Activated CD4-positive, alpha-beta T cell treated with anti-CD3 and anti-CD28 coated beads, Interleukin-2, amount 50 U/mL, for 16 hours (primary cell): ENCODE measurements around the gene TIAM2.

Source experiments
- DNase-seq: peaks from one replicate; pipeline ENCODE4 v3.0.0-alpha.2; 2020

The TIAM2 gene

DNA sequence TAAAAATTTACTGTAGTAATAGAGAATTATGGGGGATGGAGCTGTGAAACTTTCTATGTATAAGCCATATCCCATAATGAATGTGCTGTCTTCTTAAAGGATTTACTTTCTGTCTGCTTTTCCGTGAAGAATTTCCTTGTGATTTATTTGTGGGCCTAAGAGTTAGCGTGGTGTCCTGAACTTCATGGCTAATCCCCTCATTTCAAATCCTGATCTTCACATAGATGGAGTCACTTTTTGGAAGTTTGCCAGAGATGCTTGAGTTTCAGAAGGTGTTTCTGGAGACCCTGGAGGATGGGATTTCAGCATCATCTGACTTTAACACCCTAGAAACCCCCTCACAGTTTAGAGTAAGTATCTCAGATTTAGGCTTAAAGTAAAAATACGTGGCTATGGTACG, 249.3 kb downstream of the TIAM2 start:
- DNase-seq = no peak

DNA sequence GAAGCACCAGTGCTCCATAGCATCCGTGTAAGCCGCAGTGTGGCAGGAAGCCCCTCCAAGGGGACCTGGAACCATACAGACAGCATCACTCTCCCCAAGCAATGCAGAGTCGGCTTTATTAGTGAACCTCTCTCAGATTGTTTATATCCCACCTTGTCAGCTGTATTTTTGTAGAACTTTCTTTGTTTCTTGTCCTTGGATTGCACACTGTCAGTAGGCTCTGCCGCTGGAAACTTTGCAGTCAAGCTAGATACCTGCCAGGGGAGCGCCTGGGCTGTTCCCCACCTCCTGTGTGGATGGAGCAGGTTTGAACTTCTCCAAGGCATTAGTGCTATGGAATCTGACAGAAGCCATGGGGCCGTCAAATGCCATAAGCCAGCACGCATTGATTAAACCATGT, 250.1 kb downstream of the TIAM2 start:
- no peak for DNase-seq

DNA sequence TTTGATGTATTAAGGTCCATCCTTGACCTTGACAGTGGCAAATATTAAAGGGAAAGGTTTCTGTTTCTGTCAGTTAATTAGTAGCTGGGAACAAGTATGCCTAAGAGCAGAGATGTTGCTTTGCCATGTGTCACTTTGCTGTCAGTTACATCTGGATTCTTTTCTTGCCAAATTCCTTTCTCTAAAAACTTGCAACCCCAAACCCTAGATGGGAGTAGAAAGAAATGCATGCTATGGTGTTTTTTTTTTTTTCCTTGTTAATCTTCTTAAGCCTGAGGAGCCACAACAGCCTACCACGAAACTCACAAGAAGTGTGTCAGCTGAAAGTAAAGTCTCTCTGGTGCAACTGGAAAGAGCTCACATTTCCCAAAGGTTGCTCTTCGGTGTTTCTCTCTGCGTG, 250.7 kb downstream of the TIAM2 start:
- DNase-seq = no peak

DNA sequence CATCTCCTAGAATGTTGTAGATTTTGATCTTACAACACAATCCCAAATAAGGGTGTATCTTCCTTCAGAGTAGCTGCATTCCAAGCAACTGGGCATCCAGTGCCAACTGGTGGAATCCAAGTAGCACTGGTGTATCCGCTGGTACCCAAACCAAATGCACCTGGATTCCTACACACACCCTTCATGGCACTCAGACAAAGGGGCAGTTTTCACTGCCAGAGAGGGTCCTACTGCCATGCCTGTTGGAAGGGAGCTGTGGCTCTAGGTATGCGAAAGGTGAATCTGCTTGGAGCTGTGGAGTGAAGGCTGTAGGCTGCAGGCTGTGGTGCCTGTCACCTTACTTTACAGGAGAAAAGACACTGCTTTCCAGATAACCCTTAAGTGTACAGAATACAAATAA, 251.7 kb downstream of the TIAM2 start:
- DNase-seq = no peak

DNA sequence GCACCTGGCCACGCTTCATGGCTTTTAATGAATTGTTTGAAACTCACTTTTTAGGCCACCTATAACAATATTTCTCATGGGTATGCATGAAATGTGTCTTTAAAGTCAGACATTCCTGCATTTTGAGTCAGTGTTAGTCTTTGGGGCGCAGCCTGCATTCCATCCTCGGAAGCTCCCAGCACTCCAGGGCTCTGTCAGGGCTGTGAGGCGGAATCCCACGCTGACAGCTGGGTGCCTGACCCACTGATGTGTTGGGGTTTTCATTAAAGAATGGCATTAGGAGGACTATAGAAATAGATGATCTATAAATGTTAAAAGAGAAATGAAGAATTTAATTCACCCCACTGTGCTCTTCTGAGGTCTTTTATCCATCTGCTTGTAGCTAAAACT, 252.5 kb downstream of the TIAM2 start:
- no peak for DNase-seq

DNA sequence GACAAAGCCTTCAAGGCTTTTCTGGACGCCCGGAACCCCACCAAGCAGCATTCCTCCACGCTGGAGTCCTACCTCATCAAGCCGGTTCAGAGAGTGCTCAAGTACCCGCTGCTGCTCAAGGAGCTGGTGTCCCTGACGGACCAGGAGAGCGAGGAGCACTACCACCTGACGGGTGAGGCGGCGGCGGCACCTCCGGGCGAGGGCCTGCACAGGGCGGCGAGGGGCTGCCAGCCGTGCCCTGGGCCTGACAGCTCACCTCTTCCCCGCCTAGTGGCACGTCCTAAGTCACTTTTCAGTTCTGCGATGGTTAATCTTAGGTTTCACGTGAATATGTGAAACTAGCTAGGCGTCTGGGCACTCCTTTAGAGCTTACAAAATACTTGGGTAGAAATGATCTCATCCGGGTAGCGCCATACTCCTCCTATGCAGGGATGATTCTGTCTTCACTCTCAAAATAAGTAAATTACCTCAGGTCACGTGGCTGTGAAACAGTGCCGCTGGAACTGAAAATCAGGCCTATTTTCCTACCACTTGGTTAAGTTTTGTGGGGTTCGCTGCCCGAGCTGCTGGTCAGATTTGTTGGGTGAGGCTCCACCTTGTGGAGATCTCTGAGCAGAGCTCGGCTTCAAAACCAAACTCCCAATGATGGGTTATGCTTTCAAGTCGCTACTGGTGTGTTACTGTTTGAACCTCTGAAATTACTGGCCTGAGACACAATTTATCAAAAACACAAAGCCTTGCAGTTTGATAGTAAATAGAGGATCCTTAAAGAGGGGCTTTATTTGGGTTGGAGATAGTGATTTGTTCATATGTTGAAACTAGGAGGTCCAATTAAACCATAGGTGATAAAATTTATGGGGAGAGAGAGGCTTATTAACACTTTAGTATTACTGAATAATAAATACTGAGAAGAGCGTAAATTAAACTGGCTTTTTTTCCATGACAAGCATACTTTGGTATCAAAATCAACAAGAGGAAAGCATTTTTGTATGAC, 253.2 kb downstream of the TIAM2 start:
- DNase-seq = peak; percentile 43

DNA sequence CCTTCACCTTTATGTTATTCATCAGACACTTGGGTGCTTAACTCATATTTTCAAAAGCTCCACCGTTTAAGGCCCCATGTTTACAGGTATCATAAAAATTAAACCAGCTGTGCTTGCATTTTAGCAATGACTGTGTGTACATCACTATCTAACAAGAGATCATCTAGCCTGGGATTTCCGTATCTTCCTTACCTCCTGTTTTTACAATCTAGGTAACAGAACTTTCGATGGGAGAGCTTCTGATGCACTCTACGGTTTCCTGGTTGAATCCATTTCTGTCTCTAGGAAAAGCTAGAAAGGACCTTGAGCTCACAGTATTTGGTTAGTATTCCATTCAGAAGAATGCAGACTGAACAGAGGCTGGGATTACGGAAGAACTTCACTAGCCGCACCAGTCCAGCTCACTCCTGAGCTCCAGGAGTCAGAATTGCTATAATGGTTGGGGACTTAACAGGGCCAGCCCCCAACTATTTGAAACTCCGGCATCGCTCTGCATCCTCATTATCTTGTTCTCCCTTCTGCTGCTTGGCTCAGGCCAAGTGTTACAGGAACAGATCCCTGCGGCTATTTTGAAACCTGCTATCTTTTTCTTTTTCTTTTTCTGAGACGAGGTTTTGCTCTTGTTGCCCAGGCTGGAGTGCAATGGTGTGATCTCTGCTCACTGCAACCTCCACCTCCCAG, 255.7 kb downstream of the TIAM2 start:
- DNase-seq = no peak

DNA sequence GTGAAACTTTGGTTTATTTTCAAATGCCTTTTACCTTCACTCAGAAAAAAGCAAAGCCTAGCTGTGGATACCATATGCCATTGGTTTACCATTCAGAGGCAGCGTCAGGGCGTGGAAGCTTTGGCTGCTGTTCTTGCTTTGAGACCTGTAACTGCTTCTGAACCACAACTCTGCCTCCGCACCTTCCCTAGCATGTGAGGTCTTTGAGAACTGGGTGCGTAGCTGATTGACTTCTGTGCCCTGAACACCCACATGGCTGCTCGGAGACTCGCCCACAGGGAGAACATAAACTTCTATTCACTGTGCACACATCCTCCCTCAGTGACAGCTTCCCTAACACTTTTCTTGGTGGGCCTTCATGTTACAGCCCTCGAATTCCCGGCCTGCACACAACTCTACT, 257.5 kb downstream of the TIAM2 start:
- no peak for DNase-seq

DNA sequence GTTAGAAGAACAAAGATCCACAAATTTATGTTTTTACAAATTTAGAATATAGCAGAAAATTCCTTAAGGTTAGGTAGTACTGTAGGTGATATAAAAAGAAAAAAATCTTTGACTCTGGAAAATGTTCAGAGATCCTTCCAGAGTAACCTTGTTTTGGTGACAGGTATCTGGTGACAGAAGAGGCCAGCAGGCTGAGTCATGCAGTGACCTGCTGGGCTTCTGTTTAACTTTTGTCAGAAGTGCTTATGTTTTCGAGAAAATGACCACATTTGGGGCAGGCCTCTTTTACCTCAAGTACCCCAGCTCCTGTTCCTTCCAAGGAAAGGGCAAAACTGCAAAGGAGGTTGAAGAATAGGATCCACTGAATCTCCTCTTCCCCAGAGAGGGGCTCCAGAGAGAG, 258.2 kb downstream of the TIAM2 start:
- no peak for DNase-seq

DNA sequence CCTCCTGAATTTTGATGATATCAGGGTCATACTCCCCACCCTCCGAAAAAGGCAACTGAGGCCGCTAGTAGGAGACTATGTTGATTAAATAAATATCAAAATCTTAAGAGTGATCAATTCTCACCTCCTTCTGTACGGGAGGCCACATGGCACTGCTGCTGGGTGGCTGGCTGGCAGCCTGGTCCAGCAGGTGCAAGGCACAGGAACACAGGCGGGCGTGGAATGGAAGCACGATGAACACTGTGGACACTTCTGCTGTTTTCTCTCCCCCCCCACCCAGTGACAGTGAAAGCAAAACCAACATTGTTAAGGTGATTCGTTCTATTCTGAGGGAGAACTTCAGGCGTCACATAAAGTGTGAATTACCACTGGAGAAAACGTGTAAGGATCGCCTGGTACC, 259.0 kb downstream of the TIAM2 start:
- DNase-seq = no peak

DNA sequence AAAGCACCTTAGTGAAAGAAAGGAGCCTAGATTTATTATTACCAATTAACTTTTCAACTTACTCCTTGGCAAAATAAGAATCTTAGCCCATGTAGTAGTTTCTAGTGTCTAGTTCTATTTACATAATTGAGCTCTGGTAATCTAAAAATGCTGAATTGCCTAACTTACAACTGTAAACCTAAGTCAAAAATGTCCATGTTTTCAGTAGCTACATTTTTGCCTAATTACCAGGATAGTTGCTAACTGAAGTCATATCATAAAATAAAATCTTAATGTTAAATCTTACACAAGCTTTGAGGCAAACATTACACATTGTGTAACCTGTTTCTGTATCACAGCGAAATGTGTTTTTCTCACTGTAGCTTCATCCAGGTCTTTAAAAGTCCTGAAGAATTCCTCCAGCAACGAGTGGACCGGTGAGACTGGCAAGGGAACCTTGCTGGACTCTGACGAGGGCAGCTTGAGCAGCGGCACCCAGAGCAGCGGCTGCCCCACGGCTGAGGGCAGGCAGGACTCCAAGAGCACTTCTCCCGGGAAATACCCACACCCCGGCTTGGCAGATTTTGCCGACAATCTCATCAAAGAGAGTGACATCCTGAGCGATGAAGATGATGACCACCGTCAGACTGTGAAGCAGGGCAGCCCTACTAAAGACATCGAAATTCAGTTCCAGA, 261.1 kb downstream of the TIAM2 start:
- no peak for DNase-seq

DNA sequence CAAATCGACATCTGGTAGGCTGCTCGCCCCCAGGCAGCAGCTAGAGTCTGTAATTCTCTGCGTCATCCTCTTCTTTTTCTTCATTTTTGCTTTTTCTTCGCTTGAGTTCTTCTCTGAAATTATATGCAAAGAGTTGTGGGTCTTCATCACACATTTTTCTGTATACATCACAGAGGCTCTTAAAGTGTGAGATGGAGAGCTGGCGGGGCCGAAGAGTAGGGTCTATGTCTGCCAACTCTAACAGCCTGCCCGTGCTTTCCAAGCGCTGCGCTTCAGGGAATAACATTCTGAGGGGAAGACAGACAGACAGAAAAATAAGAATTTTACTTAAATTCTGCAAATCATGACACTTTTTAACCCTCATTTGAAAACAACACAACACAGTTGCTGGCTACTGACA, 262.7 kb downstream of the TIAM2 start:
- no peak for DNase-seq

DNA sequence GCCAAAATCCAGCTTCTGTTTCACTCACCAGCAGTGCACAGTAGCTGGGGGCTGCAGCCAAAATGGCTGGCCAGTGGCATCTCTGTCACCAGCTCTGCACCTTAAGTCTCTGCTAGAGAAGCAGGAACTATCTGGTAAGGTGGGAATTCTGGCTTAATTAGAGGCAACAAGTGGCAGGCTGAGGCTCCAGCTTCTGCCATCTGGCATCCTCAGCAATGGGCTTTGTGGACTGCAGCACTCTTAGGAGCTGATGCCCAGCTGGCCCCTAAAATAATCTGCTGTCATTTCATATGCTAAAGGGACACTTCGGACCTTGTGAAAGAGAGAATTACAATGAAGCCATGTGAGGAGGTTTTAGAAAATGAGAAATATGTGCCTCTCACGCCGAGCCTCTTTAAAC, 264.1 kb downstream of the TIAM2 start:
- no peak for DNase-seq

DNA sequence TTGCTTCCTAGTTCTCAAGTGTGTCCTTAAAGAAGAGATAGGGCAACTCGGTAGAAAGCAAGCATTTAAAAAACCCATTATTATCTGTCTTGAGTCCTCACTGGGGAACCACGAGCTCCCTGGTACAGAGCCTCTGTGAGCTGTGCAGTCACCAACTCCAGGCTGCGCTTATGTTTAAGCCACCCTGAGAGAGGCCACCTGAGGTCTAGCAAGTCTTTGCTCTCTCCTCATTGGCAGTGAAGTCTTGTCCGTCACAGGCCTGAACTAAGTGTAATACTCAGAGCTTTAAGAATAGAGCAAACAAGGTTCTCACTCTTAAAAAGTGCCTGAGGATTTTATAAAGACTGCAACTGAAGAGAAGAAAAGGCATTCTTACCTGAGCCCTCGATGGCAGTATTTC, 264.8 kb downstream of the TIAM2 start:
- no peak for DNase-seq

DNA sequence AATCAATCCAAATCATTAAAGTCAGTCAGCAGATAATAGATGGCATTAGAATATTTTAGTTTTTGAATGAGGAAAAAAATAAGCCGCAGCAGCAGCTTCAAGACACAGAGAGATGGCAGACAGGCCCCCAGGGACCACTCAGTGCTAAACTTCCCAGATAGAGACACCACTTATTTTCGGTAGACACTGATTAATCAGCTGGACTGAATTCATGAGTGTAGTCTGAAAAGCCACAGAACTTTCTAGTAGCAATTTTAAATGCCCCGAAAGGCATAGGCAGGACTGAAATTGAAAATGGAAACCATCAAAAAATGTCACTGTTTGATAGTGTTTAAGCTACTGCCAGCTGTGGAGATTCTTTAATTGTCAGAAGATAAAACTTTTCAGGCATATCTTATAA, 265.6 kb downstream of the TIAM2 start:
- no peak for DNase-seq

DNA sequence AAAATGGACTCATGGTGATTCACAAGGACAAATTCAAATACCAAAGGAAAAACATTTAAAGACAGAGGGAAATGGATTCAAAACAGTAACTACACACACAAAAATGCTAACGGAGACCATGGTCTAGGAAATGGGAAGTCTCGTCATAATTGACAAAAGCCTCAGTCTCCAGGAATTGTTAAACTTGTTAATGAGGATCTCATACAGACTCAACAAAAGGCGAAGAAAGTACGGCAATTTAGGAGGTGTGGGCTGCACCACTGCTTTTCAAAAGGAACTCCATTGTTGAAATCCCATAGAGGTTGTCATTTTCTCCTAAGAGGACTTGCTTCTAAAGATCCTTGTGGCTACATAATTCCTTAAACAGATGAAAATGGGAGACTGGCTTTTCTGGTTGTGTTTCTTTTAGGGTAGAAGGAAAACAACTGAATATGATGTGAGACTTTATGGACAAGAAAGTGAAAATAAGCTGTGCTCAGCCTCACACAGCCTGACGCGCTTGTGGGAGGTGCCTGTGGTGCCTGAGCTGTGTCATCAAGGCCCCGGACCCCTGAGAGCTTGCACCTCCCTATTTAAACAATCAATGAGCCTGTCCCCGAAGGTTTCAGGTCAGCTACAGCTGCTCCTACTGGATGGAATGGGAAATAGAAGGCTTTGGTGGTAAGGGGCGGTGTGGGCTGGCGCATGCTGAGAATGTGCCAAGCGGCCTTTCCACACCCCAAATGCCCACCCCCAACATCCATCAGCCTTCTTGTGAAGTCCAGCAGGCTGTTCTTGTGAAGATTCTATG, 266.2 kb downstream of the TIAM2 start:
- no peak for DNase-seq

DNA sequence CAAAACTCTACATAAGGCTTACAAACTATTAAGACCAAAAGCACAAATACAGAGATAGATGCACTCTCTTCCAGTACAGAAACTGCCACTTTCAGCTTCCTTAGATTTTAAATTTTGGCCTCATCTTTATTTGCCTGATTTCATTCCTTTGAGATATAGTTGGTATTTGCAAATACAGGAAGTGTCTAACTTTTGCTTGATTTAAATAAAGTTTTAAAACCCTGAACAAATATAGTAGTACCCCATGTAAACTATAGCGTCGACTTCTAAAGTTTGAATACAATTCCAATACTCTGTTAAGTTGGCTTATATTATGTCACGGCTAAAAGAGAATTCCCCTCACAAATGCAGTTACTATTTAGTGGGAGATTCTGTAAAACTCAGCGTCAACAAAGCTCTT, 267.5 kb downstream of the TIAM2 start:
- DNase-seq = no peak

DNA sequence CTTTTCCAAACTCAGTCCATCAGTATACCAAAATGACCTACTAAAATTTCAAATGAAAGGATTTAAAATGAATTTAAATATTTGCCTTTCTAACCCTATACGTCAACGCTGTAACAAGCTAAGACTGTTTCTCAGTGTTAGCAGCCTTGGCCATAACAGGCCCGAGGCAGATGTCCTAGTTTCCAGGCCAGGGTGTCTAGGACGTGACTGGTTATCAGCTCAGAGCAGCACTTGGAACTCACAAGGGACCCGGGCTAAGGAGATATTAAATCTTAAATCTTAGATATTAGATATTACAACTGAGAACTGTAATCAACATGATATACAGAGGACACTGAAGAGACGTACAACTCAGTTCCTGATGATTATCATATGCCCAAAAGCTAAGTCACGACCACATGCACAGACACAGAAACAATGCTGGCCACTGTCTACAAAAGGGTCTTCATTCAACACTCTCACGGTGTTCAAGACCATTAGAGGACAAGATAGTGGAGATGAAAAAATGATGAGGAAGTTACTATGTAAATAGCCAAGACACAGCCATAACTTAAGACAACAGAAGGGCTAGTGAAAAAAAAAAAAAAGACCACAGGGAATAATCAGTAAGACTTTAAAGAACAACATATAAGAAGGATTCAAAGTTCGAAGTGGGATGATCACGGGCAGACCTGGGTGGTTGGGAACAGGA, 268.4 kb downstream of the TIAM2 start, which contains the start of gene CLDN20:
Gene CLDN20 (plus strand): TSS at position 641 of the 691 bp plus-strand sequence. CDS start 11,707 bp downstream, outside the sequence.
- DNase-seq = no peak

DNA sequence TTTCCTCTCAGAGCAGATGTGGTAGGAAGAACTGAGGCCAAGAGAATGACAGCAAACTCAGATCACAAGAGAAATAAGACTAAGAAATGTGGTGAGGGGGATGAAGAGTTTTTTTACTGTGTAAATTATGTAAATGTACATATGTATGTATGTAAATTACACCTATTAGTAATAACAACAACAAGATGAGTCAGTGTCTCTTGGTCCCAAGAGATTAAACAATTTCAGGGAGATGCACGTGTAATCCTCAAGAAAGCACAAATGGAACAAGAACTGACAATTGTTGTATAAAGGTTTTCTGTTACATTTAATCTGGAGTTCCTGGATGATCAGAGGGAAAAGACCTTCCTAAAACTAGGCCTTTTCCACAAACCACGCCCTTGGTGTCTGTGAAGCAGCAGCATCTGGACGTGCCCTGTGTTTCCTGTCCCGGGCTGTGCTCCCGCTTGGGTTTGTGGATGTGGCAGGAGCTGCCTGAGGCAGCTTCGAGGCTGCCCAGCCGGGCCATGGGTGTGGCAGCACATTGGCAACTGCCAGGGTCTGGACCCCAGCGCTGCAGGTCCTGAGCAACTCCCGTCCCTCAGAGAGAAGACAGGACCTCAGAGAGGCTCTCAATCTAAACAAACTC, 269.7 kb downstream of the TIAM2 start:
- DNase-seq = no peak

DNA sequence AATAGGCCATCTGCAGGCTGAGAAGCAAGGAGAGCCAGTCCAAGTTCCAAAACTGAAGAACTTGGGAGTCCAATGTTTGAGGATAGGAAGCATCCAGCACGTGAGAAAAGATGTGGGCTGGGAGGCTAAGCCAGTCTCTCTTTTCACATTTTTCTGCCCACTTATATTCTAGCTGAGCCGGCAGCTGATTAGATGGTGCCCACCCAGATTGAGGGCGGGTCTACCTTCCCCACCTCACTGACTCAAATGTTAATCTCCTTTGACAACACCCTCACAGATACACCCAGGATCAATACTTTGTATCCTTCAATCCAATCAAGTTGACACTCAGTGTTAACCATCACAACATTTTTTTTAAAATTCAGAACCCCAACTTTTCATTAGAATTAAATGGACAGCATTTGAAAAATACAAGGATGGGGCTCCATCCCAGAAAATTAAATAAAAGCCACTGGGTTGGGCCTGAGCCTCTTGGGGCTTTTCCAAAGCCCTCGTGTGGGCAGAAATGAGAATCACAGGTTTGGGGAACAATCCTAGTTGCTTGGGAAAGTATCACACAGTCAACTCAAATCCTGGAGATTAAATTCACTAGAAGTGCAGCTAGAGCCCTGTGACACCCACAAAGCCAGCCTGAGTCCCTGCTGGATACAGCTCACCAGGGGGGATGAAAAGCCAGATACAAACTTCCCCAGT, 270.9 kb downstream of the TIAM2 start:
- DNase-seq = no peak

DNA sequence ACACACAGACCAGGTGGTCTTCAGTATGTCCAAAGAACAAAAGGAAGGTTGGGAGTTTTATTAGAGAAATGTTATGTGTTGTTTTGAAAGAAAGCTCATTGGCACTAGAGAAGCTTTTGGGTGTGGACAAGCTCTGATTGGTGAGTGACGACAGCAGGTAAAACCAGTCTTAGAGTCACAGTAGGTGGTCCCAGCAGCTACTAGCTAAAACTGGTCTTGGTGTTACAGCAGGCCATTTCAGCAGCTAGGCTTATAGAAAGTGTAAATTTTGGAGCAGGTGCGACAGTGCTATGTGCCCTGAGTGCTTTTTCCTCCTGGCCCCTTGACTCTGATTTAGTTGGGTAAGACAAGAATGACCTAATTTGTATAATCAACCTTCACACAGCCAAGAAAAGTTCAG, 272.3 kb downstream of the TIAM2 start:
- no peak for DNase-seq
